NCI-H345 (cell line): Measurements from ENCODE around the gene PAX4.
"Not testable (repeated sequence)": the region's sequence is repeated elsewhere in the genome, so short reads cannot be mapped to it uniquely, and the experiment has no call there.

Source experiments
- DNase-seq: peaks from one replicate; lab custom pipeline; 2025; lab: John Stamatoyannopoulos, UW

The PAX4 gene

GRCh38 chr7:127585044-127585953, 32.6 kb downstream of the PAX4 start, which contains the start of gene GCC1:
Gene GCC1, minus strand, starts transcription at chr7:127585596. Its CDS starts 414 bp downstream, at chr7:127585182.
- peak; percentile 92 for DNase-seq

GRCh38 chr7:127584648-127585043, 33.3 kb downstream of the PAX4 start:
- no peak for DNase-seq

GRCh38 chr7:127582361-127582760, 35.6 kb downstream of the PAX4 start:
- DNase-seq, result no peak

DNA sequence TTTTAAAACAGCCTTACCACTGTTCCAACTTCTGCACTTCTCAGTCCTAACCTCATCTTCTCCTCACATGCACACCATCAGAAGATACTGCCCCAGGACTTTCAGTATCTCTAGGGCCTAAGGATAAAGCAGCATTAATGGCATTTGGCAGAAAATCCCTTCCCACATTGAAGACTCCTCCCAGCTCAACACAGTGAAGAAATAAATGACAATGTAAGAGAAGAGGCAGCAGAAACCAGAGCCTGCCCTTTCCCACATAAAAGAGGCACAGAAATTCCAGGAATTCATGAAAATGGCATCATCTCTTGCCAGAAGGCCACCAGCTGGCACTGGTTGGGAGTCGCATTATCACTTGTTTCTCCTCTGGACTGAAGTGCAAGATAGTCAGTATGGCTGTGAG, 36.2 kb downstream of the PAX4 start:
- DNase-seq, result no peak

DNA sequence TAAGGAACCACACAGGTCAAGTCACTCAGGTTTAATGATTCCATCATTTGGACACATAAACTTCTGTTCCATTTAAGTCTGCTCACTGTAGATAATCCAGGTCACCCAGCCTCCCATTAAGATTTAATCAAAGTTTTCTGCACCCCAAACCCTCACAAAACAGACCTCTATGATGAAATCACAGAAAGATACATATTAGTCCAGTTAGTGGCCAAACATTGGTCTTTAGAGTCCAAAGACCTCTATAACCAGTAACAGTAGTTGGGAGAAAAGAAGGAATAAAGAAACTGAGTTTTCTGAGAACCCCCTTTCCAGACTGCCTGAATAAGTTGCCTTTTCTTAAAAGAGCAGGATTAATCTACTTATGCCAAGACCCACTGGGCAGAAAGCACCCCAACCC, 37.3 kb downstream of the PAX4 start:
- DNase-seq, result no peak

GRCh38 chr7:127578711-127579275, 39.1 kb downstream of the PAX4 start:
- no peak for DNase-seq

- DNase-seq, result no peak
Observed at GRCh38 chr7:127578036-127578684, 39.8 kb downstream of the PAX4 start.

DNA sequence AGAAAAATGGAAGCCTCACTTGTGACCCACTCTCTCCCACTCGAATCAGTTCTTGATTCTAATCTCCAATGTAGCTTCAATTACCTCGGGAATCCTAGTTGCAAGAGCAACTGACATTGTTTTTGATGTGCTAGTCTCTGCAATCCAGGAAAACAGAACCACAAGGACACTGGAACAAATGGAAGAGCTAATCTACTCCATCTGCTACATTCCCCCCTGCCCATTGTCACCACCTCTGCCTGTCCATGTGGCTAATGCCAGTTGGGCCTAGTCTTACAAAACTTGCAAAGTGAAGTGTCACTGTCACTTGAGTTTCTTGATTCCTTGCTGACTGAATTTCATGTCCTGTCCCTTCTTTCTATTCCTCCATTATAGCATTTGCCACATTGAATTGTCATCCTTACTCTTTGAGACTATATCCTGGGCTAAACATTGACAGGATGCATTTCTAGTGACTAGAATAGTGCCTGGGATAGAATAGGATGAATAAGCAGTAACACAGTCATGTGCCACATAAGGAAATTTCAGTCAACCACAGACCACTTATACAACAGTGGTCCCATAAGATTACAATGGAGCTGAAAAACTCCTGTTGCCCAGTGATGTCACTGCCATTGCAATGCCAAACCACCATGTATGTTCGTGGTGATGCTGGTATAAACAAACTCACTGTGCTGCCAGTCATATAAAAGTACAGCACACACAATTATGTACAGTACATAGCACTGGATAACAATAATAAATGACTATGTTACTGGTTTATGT, 46.0 kb downstream of the PAX4 start:
- DNase-seq, result no peak

- not testable (repeated sequence) for DNase-seq
Observed at GRCh38 chr7:127568034-127568433, 49.9 kb downstream of the PAX4 start.

- DNase-seq, result no peak
Observed at GRCh38 chr7:127566242-127566641, 51.7 kb downstream of the PAX4 start.
